Chondrocyte (in vitro differentiated cells): ENCODE measurements around the gene TESK2. TPM values are rescaled to one million over a fixed set of nuclear protein-coding genes. Genes with fewer than 3 reads are reported as not detected.

Experiments used
- DNase-seq: peaks from one replicate; pipeline ENCODE4 v3.0.0; 2021; ENCODE audit warnings: mixed read lengths, low spot score
- H3K27ac Mint-ChIP-seq: one replicate; pipeline ENCODE4 v1.8.0; 2021; ENCODE audit warnings: mild to moderate bottlenecking, moderate library complexity, mixed read lengths; ENCODE audit not compliant: unreplicated experiment
- H3K27me3 Mint-ChIP-seq: 2 replicates; pipeline ENCODE4 v1.8.0; 2021; ENCODE audit warnings: low read depth, mixed read lengths
- H3K36me3 Mint-ChIP-seq: 2 replicates; pipeline ENCODE4 v1.8.0; 2021; ENCODE audit warnings: low read depth, mixed read lengths
- H3K4me1 Mint-ChIP-seq: 2 replicates; pipeline ENCODE4 v1.8.0; 2021; ENCODE audit warnings: low read depth, mild to moderate bottlenecking, mixed read lengths
- H3K4me3 Mint-ChIP-seq: one replicate; pipeline ENCODE4 v1.8.0; 2021; ENCODE audit warnings: mild to moderate bottlenecking, moderate library complexity, mixed read lengths; ENCODE audit not compliant: unreplicated experiment
- H3K9me3 Mint-ChIP-seq: 2 replicates; pipeline ENCODE4 v1.8.0; 2021; ENCODE audit warnings: low read depth, mixed read lengths
- total RNA-seq: library from RNA; stranded (reverse); gene quantifications from 3 replicates; pipeline ENCODE4 v1.2.1, GENCODE V29; 2021
- TF ChIP-seq, protein P1 (sequence below): fragments of 200-600 bp; sonication (generic); IDR thresholded peaks from 2 replicates; pipeline ENCODE4 v1.5.0; 2021; ENCODE audit warnings: antibody characterized with exemption, mild to moderate bottlenecking, moderate library complexity

The TESK2 gene
- total RNA-seq, 1 donor from 2014 or later, result 1.6 TPM

DNA sequence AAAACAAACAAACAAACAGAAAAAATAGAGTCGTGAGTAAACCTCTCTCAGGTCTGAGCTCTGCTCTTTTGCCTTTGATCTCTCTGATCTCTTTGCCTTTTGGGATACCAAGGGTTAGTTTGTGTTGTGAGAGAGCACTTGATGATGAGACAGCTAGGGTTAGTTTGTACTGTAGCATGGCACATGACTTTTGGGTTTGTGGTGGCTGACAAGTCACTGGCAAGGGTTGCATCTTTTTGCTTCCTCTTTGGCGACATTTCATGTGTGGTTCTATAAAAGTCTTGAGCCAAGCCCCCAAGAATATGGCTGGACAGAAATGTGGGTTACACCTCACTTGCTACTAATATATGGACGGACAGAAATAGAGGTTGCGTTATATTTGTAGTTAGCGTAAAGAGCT is 60.5 kb downstream of the TESK2 start:
- no peaks in the 10 kb centered on the region for H3K4me1 Mint-ChIP-seq
- no peak overlapping the region for H3K4me3 Mint-ChIP-seq
- no peaks in the 10 kb centered on the region for H3K9me3 Mint-ChIP-seq
- no peak overlapping the region for H3K27ac Mint-ChIP-seq
- TF ChIP-seq, protein P1, sequence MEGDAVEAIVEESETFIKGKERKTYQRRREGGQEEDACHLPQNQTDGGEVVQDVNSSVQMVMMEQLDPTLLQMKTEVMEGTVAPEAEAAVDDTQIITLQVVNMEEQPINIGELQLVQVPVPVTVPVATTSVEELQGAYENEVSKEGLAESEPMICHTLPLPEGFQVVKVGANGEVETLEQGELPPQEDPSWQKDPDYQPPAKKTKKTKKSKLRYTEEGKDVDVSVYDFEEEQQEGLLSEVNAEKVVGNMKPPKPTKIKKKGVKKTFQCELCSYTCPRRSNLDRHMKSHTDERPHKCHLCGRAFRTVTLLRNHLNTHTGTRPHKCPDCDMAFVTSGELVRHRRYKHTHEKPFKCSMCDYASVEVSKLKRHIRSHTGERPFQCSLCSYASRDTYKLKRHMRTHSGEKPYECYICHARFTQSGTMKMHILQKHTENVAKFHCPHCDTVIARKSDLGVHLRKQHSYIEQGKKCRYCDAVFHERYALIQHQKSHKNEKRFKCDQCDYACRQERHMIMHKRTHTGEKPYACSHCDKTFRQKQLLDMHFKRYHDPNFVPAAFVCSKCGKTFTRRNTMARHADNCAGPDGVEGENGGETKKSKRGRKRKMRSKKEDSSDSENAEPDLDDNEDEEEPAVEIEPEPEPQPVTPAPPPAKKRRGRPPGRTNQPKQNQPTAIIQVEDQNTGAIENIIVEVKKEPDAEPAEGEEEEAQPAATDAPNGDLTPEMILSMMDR, result no peak
- H3K27me3 Mint-ChIP-seq, result peaks cover 3% of the 10 kb centered on the region
- DNase-seq, result no peak
- H3K36me3 Mint-ChIP-seq, result no peaks in the 10 kb centered on the region

DNA sequence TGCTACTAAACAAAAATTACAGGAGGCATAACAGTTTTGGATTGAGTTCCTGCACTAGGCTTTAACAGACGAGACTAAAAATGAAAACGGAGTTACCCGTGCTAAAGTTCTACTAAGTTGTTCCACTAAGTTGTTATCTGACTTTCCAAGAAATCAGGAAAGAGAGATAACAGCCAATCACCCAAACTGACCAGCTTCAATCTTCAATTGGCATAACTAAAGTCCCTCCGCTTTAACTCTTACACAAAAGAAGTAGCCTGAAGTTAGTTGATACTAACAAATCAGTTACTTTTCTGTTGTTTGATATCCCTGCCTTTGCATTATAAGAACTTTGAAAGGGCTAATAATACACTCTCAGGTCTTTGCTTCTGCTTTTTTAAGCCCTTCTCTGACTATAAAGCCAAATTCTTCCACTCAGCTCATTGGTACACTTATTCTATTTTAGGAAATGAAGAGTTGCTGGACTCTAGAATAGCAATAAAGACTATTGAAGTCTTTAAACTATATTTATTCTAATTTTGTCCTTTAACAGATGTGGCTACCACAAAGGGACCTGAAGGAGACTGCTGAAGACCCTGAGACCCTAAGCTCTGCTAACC is 61.3 kb downstream of the TESK2 start:
- no peak overlapping the region for H3K4me3 Mint-ChIP-seq
- H3K27me3 Mint-ChIP-seq, result peaks cover 3% of the 10 kb centered on the region
- H3K36me3 Mint-ChIP-seq, result no peaks in the 10 kb centered on the region
- TF ChIP-seq, protein P1, result no peak
- H3K27ac Mint-ChIP-seq, result no peak overlapping the region
- no peaks in the 10 kb centered on the region for H3K4me1 Mint-ChIP-seq
- no peak for DNase-seq
- no peaks in the 10 kb centered on the region for H3K9me3 Mint-ChIP-seq

DNA sequence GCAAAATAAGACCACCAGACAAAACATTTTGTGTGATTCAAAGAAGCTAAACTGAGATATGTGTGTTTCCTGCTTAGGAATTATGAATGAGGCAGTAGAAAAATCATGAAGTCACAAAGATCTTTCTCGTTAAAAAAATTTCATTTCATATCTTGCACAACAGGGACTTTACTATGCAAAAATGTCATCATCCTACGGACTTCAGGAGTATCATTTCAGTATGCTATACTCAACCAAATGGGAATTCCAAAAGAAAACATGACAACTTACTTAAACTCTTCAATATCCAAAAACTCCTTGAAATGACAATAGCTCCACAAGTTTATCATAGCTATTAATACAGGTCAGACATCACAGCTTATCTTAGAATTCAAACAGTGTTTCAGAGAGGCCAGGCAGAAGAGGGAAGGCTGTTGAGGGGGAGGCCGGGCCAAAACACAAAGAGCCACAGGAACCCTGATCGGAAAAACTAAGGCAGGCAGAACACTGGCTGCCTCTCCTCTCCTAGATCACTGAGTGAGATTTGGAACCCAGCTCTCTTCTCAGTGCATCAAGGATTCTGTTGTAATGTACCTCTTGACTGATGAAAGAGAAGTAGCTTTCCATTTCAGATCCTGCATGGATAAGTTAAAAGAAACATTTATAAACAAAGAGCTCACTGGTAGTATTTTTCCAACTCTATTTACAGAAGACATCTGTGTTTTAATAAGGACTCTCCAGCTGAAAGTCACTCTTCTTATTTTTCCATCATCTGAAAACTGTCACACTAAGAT is 66.9 kb downstream of the TESK2 start:
- Mint-ChIP-seq H3K36me3 (peaks cover 6% of the 10 kb centered on the region), H3K4me1 (no peaks in the 10 kb centered on the region), H3K9me3 (peaks cover 7% of the 10 kb centered on the region), H3K27me3 (peaks cover 3% of the 10 kb centered on the region), H3K27ac (no peak overlapping the region), H3K4me3 (no peak overlapping the region)
- TF ChIP-seq, protein P1, result no peak
- no peak for DNase-seq

- Mint-ChIP-seq H3K4me3 (no peak overlapping the region), H3K36me3 (peaks cover 6% of the 10 kb centered on the region), H3K27me3 (peaks cover 3% of the 10 kb centered on the region), H3K4me1 (no peaks in the 10 kb centered on the region), H3K9me3 (peaks cover 7% of the 10 kb centered on the region), H3K27ac (no peak overlapping the region)
- TF ChIP-seq, protein P1, result no peak
- no peak for DNase-seq
Measured at GRCh38 chr1:45421935-45422334, 69.0 kb downstream of the TESK2 start.

- Mint-ChIP-seq H3K27me3 (no peaks in the 10 kb centered on the region), H3K4me1 (no peaks in the 10 kb centered on the region), H3K4me3 (no peak overlapping the region), H3K27ac (no peak overlapping the region), H3K36me3 (no peaks in the 10 kb centered on the region), H3K9me3 (no peaks in the 10 kb centered on the region)
- TF ChIP-seq, protein P1, result no peak
- DNase-seq, result no peak
Measured at GRCh38 chr1:45414746-45415145, 76.2 kb downstream of the TESK2 start.
